Brain microvascular endothelial cell (primary cell): Measurements from ENCODE around the gene SPRR2E.

ENCODE experiments used
- DNase-seq: peaks from one replicate; pipeline ENCODE4 v3.0.0-alpha.2; 2020
- H3K27ac ChIP-seq: fragments of 250-450 bp; sonication (Bioruptor Pico); 2 replicates; pipeline ENCODE4 v1.5.1; 2020; ENCODE audit warnings: mild to moderate bottlenecking, moderate library complexity
- H3K27me3 ChIP-seq: fragments of 250-450 bp; sonication (Bioruptor Pico); replicated peaks from 2 replicates; pipeline ENCODE4 v1.5.1; 2020; ENCODE audit warnings: mild to moderate bottlenecking
- H3K36me3 ChIP-seq: fragments of 250-450 bp; sonication (Bioruptor Pico); replicated peaks from 2 replicates; pipeline ENCODE4 v1.5.1; 2020; ENCODE audit warnings: mild to moderate bottlenecking
- H3K4me3 ChIP-seq: 2 replicates; pipeline ENCODE4 v1.5.1; 2011; ENCODE audit warnings: low read depth, mild to moderate bottlenecking, control low read depth, low read length, moderate library complexity
- in situ Hi-C: cut with HindIII; loops from 2 replicates; pipeline ENCODE4 v1.10.0; 2017; ENCODE audit warnings: low sequenced_read_pairs, low pct_ligation_motif_present
- TF ChIP-seq, protein P1 (sequence below): IDR thresholded peaks from 2 replicates; pipeline ENCODE4 v1.5.1; 2011; ENCODE audit warnings: low read depth, mild to moderate bottlenecking, moderate library complexity, low read length, control low read depth, inconsistent platforms; ENCODE audit errors: missing control alignments

The SPRR2E gene

DNA sequence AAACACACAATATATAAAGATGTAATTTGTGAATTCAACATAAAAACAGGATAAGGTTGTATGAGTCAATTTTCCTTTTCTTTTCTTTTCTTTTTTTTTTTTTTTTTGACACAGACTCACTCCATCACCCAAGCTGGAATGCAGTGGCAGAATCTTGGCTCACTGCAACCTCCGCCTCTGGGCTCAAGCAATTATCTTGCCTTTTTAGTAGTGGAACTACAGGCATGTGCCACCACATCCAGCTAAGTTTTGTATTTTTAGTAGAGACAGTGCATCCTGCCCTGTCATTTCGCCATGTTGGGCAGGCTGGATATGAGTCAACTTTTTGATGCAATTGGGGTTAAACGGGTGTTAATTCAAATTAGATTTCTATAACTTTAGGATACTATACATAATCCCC, 12.6 kb downstream of the SPRR2E start:
- DNase-seq, result no peak
- Histone ChIP-seq H3K27ac (no peak overlapping the region), H3K36me3 (no peaks in the 10 kb centered on the region), H3K27me3 (no peaks in the 10 kb centered on the region), H3K4me3 (no peak overlapping the region)
- in situ Hi-C loops, result no loop called here
- TF ChIP-seq, protein P1, sequence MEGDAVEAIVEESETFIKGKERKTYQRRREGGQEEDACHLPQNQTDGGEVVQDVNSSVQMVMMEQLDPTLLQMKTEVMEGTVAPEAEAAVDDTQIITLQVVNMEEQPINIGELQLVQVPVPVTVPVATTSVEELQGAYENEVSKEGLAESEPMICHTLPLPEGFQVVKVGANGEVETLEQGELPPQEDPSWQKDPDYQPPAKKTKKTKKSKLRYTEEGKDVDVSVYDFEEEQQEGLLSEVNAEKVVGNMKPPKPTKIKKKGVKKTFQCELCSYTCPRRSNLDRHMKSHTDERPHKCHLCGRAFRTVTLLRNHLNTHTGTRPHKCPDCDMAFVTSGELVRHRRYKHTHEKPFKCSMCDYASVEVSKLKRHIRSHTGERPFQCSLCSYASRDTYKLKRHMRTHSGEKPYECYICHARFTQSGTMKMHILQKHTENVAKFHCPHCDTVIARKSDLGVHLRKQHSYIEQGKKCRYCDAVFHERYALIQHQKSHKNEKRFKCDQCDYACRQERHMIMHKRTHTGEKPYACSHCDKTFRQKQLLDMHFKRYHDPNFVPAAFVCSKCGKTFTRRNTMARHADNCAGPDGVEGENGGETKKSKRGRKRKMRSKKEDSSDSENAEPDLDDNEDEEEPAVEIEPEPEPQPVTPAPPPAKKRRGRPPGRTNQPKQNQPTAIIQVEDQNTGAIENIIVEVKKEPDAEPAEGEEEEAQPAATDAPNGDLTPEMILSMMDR, result no peak

DNA sequence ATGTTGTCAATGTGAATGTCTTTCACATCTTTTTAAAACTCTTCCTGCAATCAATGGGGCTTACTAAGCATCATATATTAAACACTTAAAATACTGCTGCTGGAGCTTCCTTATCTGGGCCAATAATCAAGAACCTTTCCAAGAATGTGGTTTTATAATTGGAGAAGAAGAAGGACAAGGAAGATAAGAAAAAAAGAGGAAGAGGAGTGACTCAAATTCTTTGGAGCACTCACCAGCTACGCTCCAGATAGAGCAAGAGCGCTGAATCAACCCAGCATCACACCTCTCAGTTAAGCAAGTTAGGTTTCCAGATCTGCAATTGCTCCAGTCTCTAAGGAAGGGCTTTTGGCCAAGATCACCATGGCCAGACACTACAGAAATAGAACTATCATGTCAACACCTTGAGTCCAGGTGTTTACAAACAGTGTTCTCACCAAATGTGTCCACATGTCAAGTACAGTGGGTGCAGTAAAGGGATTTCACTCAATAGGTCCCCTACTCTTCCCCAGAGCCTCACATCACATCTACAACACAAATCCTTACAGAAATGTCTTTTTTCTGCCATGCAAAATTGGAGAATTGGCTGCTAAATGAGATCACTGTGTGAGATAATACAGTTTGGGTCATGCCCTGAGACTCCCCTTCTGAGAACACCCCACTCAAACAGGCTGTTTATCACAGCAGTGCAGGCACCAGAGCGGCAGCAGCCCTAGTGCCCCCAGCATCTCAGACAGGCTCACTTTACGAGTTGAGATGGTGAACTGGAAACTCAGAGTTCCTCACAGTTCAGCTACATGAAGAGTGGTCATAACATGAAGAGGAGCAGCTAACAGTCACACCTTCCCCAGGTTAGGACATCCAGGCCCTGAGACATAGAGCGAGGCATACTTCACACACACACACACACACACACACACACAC, 21.3 kb downstream of the SPRR2E start:
- no peaks in the 10 kb centered on the region for H3K27me3 ChIP-seq
- no peak overlapping the region for H3K27ac ChIP-seq
- H3K36me3 ChIP-seq, result no peaks in the 10 kb centered on the region
- H3K4me3 ChIP-seq, result no peak overlapping the region
- DNase-seq, result no peak
- TF ChIP-seq, protein P1, result no peak
- in situ Hi-C loops, result no loop called here

DNA sequence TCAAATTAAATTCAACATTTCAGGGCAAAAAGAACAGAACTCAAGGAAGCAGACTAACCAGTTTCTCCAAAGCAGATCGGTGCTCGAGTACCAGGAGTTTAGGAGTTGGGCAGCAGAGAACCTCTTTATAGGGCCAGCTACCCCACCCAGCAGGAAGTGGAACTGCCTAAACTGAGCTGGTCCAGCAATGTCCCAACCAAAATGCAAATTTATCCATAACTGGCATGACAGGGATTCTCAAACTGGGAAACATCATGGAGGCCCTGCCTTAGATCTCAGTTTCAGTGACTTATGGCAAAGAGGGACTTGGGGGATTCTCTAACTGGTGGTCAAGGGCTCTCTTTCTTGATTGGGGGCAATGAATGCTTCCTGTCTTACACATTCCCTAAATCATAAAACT, 22.8 kb downstream of the SPRR2E start, which contains the start of gene SPRR2B:
TSS of gene SPRR2B (minus strand) at position 101 of the 400 bp plus-strand sequence. CDS start 772 bp downstream, outside the sequence.
- TF ChIP-seq, protein P1, result no peak
- Histone ChIP-seq H3K27me3 (no peaks in the 10 kb centered on the region), H3K27ac (no peak within 1 kb of the TSS), H3K4me3 (no peak within 1 kb of the TSS), H3K36me3 (no peaks in the 10 kb centered on the region)
- in situ Hi-C loops, result no loop called here
- DNase-seq, result no peak

DNA sequence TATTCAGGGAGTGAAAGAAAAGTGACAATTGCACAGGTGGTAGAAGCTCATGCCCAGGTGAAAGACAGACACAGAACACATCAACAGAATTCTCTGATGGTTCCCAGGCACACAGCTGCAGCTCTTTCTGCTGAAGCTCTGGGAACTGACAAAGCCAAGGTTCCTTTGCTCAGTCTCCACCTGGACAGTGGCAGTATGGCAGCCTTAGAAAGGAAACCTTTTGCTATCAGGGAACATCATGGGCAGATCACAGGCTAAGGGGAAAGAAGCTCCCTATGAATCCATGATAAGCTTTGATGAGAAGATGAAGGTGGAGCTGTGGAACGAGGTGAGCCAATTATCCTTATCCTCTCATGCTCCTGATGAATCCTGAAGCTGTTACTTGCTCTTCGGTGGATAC, 24.1 kb downstream of the SPRR2E start:
- no peak overlapping the region for H3K27ac ChIP-seq
- in situ Hi-C loops, result no loop called here
- DNase-seq, result no peak
- H3K36me3 ChIP-seq, result no peaks in the 10 kb centered on the region
- no peak overlapping the region for H3K4me3 ChIP-seq
- no peaks in the 10 kb centered on the region for H3K27me3 ChIP-seq
- TF ChIP-seq, protein P1, result no peak

DNA sequence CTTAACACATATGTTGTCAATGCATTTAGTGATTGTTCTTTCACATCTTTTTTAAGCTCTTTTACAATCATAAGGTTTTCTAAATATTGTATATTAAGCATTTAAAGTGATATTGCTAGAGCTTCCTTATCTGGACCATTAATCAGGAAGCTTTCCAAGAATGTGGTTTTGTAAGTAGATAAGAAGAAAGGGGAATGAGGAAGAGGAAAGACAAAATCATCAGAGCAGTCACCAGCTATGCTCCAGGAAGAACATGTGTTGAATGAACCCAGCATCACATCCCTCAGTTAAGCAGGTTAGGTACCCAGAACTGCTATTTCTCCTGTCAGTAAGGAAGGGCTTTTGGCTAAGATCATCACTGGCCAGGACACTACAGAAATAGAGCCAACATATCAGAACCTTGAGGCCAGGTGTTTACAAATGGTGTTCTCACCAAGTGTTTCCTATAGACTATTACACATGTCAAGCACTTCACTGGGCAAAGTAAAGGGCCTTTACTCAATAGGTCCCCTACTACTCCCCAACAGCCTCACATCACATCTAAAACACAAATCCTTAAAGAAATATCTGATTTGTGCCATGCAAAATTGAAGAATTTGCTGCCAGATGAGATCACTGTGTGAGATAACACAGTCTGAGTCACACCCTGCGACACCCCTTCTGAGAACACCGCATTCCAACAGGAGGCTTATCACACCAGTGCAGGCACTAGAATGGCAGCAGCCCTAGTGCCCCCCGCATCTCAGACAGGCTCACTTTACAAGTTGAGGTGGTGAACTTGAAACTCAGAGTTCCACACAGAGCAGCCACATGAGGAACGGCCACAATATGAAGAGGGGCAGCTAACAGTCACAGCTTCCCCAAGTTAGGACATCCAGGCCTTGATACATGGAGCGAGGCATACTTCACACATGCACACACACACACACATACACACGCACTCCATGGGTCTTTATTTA, 35.2 kb downstream of the SPRR2E start:
- TF ChIP-seq, protein P1, result no peak
- no peaks in the 10 kb centered on the region for H3K36me3 ChIP-seq
- H3K27me3 ChIP-seq, result no peaks in the 10 kb centered on the region
- no peak for DNase-seq
- in situ Hi-C loops, result no loop called here
- H3K4me3 ChIP-seq, result no peak overlapping the region
- H3K27ac ChIP-seq, result no peak overlapping the region
